Camera-type eye (tissue), 1 donor: ENCODE data around the gene CDC14C. TPM values are rescaled to one million over a fixed set of nuclear protein-coding genes. Genes with fewer than 3 reads are reported as not detected.

Source experiments
- total RNA-seq: library from RNA; depleted of rRNA; stranded (reverse); fragments of >200 nt; gene quantifications from one replicate; pipeline ENCODE4 v1.2.3, GENCODE V29; 2014

Gene CDC14C
- total RNA-seq = 0.22 TPM

GRCh38 chr7:48924433-48924832 lies at the start of gene CDC14C:
Gene CDC14C (plus strand): TSS chr7:48924547. CDS start chr7:48924673, 126 bp downstream.

